ENCODE data around the gene AACS.

DNA sequence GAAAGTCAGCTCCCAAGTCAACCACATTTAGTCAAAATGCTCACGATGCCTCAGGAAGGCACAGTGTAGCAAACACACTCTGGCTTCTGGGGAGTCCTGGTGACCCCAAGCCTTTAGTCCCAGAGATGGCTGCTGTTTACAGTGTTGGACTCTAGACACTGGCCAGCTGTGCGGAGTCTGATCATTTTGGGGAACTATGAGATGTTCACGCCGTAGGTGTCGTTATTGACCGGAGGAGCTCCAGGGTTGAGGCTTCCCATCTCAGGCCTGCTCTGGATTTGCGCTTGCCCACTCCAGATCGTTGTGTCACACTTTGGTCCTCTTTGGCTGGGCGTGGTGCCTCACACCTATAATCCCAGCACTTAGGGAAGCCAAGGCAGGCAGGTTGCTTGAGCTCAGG is 44.1 kb upstream of the AACS start:
- TF ChIP-seq CTCF (conservative IDR thresholded peaks at IDR 0.05; ENCODE audit: low read depth, low read length) (no peak), POLR2A (IDR thresholded peaks at IDR 0.05; ENCODE audit: low read depth, low read length) (no peak), RCOR1 (IDR thresholded peaks at IDR 0.05; ENCODE audit: insufficient replicate concordance, low read length) (no peak), MXI1 (IDR thresholded peaks at IDR 0.05; ENCODE audit: borderline replicate concordance, low read depth, low read length) (no peak), CEBPB (IDR thresholded peaks at IDR 0.05; ENCODE audit: low read depth, low read length) (no peak), RAD21 (IDR thresholded peaks at IDR 0.05; ENCODE audit: low read length) (no peak), SMC3 (IDR thresholded peaks at IDR 0.05; ENCODE audit: low read depth, low read length) (no peak)
- TF ChIP-seq, protein P1, sequence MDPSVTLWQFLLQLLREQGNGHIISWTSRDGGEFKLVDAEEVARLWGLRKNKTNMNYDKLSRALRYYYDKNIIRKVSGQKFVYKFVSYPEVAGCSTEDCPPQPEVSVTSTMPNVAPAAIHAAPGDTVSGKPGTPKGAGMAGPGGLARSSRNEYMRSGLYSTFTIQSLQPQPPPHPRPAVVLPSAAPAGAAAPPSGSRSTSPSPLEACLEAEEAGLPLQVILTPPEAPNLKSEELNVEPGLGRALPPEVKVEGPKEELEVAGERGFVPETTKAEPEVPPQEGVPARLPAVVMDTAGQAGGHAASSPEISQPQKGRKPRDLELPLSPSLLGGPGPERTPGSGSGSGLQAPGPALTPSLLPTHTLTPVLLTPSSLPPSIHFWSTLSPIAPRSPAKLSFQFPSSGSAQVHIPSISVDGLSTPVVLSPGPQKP (IDR thresholded peaks at IDR 0.05; ENCODE audit: borderline replicate concordance, low read depth, low read length): no peak
